Natural killer cell treated with Interleukin-12 subunit alpha and Interleukin-12 subunit beta and Interleukin-15 and Interleukin-18, amount 100 ng/mL, for 72 hours (primary cell): ENCODE data around the gene KCTD13. TPM values are rescaled to one million over a fixed set of nuclear protein-coding genes. Genes with fewer than 3 reads are reported as not detected.
"Not testable (repeated sequence)": the region's sequence is repeated elsewhere in the genome, so short reads cannot be mapped to it uniquely, and the experiment has no call there.

Experiments
- ATAC-seq, 2 donors: fragments of 150-1000 bp; cut with Tn5 transposase in 1 of 2; sonication (Bioruptor Pico), chemical (Tn5 transposase) in 1 of 2; 2 replicates each; pipeline ENCODE4 v1.10.0; 2021
- DNase-seq: peaks from one replicate; pipeline ENCODE4 v3.0.0; 2022; ENCODE audit warnings: low spot score
- H3K27ac Mint-ChIP-seq, 2 donors: 1 replicate in 1 of 2; 2 replicates in 1 of 2; pipeline ENCODE4 v1.8.0; 2022; ENCODE audit warnings: mixed read lengths in 2 of 2, mild to moderate bottlenecking in 1 of 2, moderate library complexity in 1 of 2
- H3K27me3 Mint-ChIP-seq, 2 donors: 1 replicate in 1 of 2; 2 replicates in 1 of 2; pipeline ENCODE4 v1.8.0; 2022; ENCODE audit warnings: mixed read lengths in 2 of 2
- H3K36me3 Mint-ChIP-seq: one replicate; pipeline ENCODE4 v1.8.0; 2022; ENCODE audit warnings: mixed read lengths
- H3K4me1 Mint-ChIP-seq, 2 donors: 1 replicate in 1 of 2; 2 replicates in 1 of 2; pipeline ENCODE4 v1.8.0; 2022; ENCODE audit warnings: low read depth in 2 of 2, mixed read lengths in 2 of 2, mild to moderate bottlenecking in 1 of 2
- H3K4me3 Mint-ChIP-seq: one replicate; pipeline ENCODE4 v1.8.0; 2022; ENCODE audit warnings: mixed read lengths
- H3K9me3 Mint-ChIP-seq: 2 replicates; pipeline ENCODE4 v1.8.0; 2022; ENCODE audit warnings: mixed read lengths
- total RNA-seq, 2 donors: library from RNA; stranded (reverse); gene quantifications; one replicate each; pipeline ENCODE4 v1.2.3, GENCODE V29; 2022

Gene KCTD13
- total RNA-seq, 2 donors from 2014 or later = 53.6 to 92.7 TPM

DNA sequence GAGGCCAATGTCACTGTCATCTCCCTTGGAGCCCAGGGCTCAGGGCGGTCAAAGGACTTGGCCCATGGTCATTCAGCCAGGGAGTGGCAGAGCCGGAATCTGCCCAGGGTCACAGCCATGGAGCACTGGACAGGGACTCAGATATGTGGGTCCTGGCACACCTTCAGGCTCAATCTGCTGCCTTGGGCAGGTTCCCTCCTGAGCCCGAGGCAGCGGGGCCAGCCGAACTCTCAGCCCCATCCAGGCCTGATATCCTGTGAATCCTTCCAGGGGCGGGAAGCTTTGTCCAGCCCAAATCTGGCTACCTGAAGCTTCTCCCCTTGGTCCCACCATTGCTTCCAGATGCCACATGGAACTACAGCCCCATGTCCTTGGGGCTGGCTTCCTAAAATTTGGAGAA is 50.8 kb downstream of the KCTD13 start:
- Mint-ChIP-seq H3K9me3 (no peaks in the 10 kb centered on the region), H3K4me3 (no peak overlapping the region), H3K27me3 (peaks cover 19 to 24% of the 10 kb centered on the region in 2 donors), H3K36me3 (no peaks in the 10 kb centered on the region), H3K4me1 (peaks cover 12 to 15% of the 10 kb centered on the region in 2 donors), H3K27ac (no peak overlapping the region)
- DNase-seq (no peak), ATAC-seq (no peak)

GRCh38 chr16:29873319-29873718 is 52.7 kb downstream of the KCTD13 start:
- peaks cover 16 to 17% of the 10 kb centered on the region in 2 donors for H3K27me3 Mint-ChIP-seq
- peaks cover 12 to 15% of the 10 kb centered on the region in 2 donors for H3K4me1 Mint-ChIP-seq
- DNase-seq (no peak), ATAC-seq (peak in 1 of 2 donors; percentile 16)
- H3K4me3 Mint-ChIP-seq = no peak overlapping the region
- H3K9me3 Mint-ChIP-seq = no peaks in the 10 kb centered on the region
- no peaks in the 10 kb centered on the region for H3K36me3 Mint-ChIP-seq
- H3K27ac Mint-ChIP-seq = no peak overlapping the region

- ATAC-seq (no peak), DNase-seq (no peak)
- Mint-ChIP-seq H3K4me1 (peaks cover 8 to 10% of the 10 kb centered on the region in 2 donors), H3K36me3 (no peaks in the 10 kb centered on the region), H3K9me3 (no peaks in the 10 kb centered on the region), H3K4me3 (no peak overlapping the region), H3K27me3 (peaks cover 8 to 11% of the 10 kb centered on the region in 2 donors), H3K27ac (no peak overlapping the region)
Measured at GRCh38 chr16:29871822-29872546, 54.0 kb downstream of the KCTD13 start.

DNA sequence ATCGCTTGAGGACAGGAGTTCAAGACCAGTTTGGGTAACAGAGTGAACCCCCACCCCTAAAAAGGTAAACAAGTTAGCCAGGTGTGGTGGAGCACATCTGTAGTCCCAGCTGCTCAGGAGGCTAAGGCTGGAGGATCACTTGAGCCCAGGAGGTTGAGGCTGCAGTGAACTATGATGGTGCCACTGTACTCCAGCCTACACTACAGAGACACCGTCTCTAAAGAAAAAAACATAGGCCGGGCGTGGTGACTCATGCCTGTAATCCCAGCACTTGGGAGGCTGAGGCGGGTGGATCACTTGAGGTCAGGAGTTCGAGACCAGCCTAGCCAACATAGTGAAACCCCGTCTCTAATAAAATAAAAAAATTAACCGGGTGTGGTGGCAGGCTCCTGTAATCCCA is 57.0 kb downstream of the KCTD13 start:
- not testable (repeated sequence) for H3K36me3 Mint-ChIP-seq, H3K4me3 Mint-ChIP-seq, H3K27me3 Mint-ChIP-seq, H3K9me3 Mint-ChIP-seq, ATAC-seq, H3K4me1 Mint-ChIP-seq, DNase-seq, H3K27ac Mint-ChIP-seq

GRCh38 chr16:29868396-29869009 is 57.5 kb downstream of the KCTD13 start:
- ATAC-seq = no peak
- Mint-ChIP-seq H3K4me1 (peaks cover 3 to 6% of the 10 kb centered on the region in 2 donors), H3K9me3 (no peaks in the 10 kb centered on the region), H3K27ac (no peak overlapping the region), H3K36me3 (no peaks in the 10 kb centered on the region), H3K4me3 (no peak overlapping the region), H3K27me3 (peaks cover 0 to 3% of the 10 kb centered on the region in 2 donors)
- DNase-seq = no peak

GRCh38 chr16:29864205-29864604 is 61.8 kb downstream of the KCTD13 start:
- H3K4me1 Mint-ChIP-seq = peaks cover 19 to 23% of the 10 kb centered on the region in 2 donors
- no peaks in the 10 kb centered on the region for H3K9me3 Mint-ChIP-seq
- no peak overlapping the region for H3K27ac Mint-ChIP-seq
- DNase-seq (no peak), ATAC-seq (no peak)
- no peaks in the 10 kb centered on the region for H3K36me3 Mint-ChIP-seq
- no peak overlapping the region for H3K4me3 Mint-ChIP-seq
- peaks cover 0 to 3% of the 10 kb centered on the region in 2 donors for H3K27me3 Mint-ChIP-seq

DNA sequence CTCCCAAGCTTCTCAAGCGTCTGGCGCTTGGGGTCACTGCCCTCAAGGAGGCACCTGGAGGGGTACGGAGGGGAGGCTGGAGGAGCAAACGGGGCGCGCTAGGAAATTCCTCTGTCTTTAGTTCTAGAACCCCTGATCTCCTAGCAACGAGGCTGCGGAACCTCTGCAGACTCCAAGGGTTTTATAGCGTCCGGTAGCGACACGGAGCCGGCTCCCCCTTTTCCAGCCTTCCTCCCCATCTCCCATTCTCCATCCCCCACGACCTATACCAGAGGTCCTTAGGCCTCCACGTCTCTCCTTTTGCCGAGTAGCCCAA is 62.4 kb downstream of the KCTD13 start:
- peaks cover 19 to 23% of the 10 kb centered on the region in 2 donors for H3K4me1 Mint-ChIP-seq
- H3K36me3 Mint-ChIP-seq = no peaks in the 10 kb centered on the region
- no peak for ATAC-seq
- no peaks in the 10 kb centered on the region for H3K9me3 Mint-ChIP-seq
- H3K27ac Mint-ChIP-seq = peak overlapping the region; percentile 98 to 100
- peaks cover 0 to 3% of the 10 kb centered on the region in 2 donors for H3K27me3 Mint-ChIP-seq
- no peak for DNase-seq
- peak overlapping the region; percentile 99 for H3K4me3 Mint-ChIP-seq

DNA sequence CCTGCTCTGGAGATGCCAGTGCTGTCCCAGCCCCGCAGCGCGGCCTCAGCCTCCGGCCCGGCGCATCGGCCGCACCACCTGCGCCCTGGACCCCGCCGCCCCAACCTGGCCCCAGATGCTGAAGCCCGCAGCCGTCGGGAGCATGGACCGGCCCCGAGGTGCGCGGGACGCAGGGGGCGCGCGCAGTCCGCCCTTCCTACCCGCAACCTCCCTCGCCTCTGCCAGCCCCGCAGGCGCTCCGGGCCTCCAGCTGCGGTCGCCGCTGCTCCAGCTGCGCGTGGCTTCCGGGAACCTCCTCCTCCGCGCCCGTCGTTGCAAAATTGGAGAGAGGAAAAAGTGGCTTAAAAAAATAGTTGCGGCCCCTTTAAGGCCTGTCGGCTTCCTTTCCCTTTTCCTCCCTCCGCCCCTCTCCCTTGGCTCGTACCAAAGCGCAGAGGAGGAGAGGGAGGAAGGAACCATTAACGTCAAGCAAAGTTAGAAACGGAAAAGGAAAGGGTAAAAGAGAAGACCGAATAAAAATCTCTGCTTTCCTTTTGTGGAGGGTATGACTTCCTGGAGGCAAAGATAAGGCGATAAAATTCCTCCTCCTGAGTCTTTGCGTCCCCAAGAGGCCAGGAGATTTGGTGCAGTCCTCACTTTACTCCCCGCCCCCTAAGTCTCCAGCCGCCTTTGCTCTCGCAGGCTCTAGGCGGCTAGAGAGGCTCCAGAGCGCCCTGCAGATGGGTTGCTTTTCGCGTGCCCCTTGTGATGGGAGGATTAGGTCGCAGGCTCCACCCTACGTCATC is 63.0 kb downstream of the KCTD13 start, which contains the start of gene CDIPT:
Gene CDIPT, minus strand, starts transcription at position 343 of the 785 bp plus-strand sequence. CDS start 369 bp downstream, outside the sequence.
- peak within 1 kb of the TSS; percentile 98 to 100 for H3K27ac Mint-ChIP-seq
- ATAC-seq (peak; percentile 99), DNase-seq (peak; percentile 94)
- peaks cover 0 to 3% of the 10 kb centered on the region in 2 donors for H3K27me3 Mint-ChIP-seq
- H3K9me3 Mint-ChIP-seq = no peaks in the 10 kb centered on the region
- peak within 1 kb of the TSS; percentile 99 for H3K4me3 Mint-ChIP-seq
- peaks cover 4% of the 10 kb centered on the region for H3K36me3 Mint-ChIP-seq
- H3K4me1 Mint-ChIP-seq = peaks cover 21 to 23% of the 10 kb centered on the region in 2 donors

GRCh38 chr16:29862383-29862883 is 63.6 kb downstream of the KCTD13 start:
- DNase-seq (no peak), ATAC-seq (no peak)
- peaks cover 19% of the 10 kb centered on the region in 2 donors for H3K4me1 Mint-ChIP-seq
- H3K36me3 Mint-ChIP-seq = peaks cover 5% of the 10 kb centered on the region
- H3K27me3 Mint-ChIP-seq = no peaks in the 10 kb centered on the region
- H3K27ac Mint-ChIP-seq = peak overlapping the region; percentile 98 to 100
- H3K4me3 Mint-ChIP-seq = peak overlapping the region; percentile 99
- H3K9me3 Mint-ChIP-seq = no peaks in the 10 kb centered on the region

- DNase-seq (no peak), ATAC-seq (no peak)
- no peaks in the 10 kb centered on the region for H3K9me3 Mint-ChIP-seq
- no peaks in the 10 kb centered on the region for H3K27me3 Mint-ChIP-seq
- peaks cover 19% of the 10 kb centered on the region in 2 donors for H3K4me1 Mint-ChIP-seq
- H3K27ac Mint-ChIP-seq = peak overlapping the region in 1 of 2 donors; percentile 26
- H3K4me3 Mint-ChIP-seq = no peak overlapping the region
- H3K36me3 Mint-ChIP-seq = peaks cover 5% of the 10 kb centered on the region
Measured at GRCh38 chr16:29860218-29860617, 65.8 kb downstream of the KCTD13 start.

GRCh38 chr16:29858974-29859373 is 67.1 kb downstream of the KCTD13 start:
- Mint-ChIP-seq H3K27ac (no peak overlapping the region), H3K4me1 (peaks cover 19% of the 10 kb centered on the region in 2 donors)
- no peak for ATAC-seq

DNA sequence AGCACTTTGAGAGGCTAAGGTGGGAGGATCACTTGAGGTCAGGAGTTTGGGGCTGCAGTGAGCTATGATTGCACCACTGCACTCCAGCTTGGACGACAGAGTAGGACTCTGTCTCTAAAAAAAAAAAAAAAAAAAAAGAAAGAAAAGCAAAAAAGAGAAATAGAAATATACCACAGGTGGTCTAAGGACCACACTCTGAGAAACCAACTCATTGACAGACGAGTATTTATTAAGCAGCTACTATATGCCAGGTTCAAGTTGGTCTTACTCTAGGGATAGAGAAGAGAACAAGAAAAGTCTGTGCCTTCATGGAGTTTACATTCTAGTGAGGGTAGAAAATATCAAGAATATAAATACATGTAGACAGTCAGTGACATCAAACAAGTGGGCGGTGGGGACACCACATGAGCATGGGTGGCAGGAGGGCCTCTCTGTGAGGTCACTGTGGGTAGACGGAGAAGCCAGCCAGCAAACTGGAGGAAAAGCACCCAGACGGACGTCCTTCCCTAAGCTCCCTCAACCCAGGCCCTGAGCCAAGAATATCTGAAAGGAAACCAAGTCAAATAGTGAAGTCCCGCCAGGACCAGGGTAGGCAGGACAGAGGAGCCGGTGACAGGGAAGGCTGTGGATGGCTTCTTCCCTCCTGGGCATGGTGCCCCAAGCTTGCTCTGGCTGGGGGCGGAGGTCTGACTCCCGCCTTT is 67.7 kb downstream of the KCTD13 start:
- no peak overlapping the region for H3K27ac Mint-ChIP-seq
- H3K27me3 Mint-ChIP-seq = no peaks in the 10 kb centered on the region
- H3K4me1 Mint-ChIP-seq = peaks cover 15 to 16% of the 10 kb centered on the region in 2 donors
- H3K4me3 Mint-ChIP-seq = no peak overlapping the region
- DNase-seq (no peak), ATAC-seq (no peak)
- no peaks in the 10 kb centered on the region for H3K9me3 Mint-ChIP-seq
- peaks cover 5% of the 10 kb centered on the region for H3K36me3 Mint-ChIP-seq

More at GRCh38 chr16:29858974-29859373, 67.1 kb downstream of the KCTD13 start:
- no peak overlapping the region for H3K4me3 Mint-ChIP-seq
- no peaks in the 10 kb centered on the region for H3K9me3 Mint-ChIP-seq
- peaks cover 5% of the 10 kb centered on the region for H3K36me3 Mint-ChIP-seq
- H3K27me3 Mint-ChIP-seq = no peaks in the 10 kb centered on the region
- DNase-seq = no peak

DNA sequence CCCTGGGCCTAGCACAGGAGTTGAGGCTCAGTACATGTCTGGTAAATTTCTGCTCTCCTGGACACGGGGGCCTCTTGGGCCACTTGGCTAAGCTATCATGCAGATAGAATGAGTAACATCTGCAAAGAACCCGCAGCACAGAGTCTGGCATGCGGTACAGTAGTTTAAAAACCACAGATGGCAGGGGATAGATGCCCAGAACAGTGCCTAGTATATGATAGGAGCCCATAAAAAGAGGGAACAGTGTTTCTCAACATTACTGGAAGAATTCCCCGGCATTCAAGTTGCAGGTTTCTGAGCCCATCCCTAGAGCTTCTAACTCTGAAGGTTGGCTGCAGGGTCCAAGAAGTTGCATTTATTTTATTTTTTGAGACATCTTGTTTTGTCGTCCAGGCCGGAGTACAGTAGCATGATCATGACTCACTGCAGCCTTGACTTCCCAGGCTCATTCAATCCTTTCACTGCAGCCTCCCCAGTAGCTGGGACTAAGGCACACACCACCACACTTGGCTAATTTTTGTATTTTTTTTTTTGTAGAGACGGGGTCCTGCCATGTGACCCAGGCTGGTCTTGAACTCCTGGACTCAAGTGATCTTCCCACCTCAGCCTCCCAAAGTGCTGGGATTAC is 68.8 kb downstream of the KCTD13 start:
- H3K27ac Mint-ChIP-seq = no peak overlapping the region
- ATAC-seq = no peak

More for the DNA sequence above, 68.8 kb downstream of the KCTD13 start:
- H3K9me3 Mint-ChIP-seq = no peaks in the 10 kb centered on the region
- peaks cover 6 to 10% of the 10 kb centered on the region in 2 donors for H3K4me1 Mint-ChIP-seq
- H3K27me3 Mint-ChIP-seq = no peaks in the 10 kb centered on the region
- H3K36me3 Mint-ChIP-seq = peaks cover 5% of the 10 kb centered on the region
- no peak overlapping the region for H3K4me3 Mint-ChIP-seq
- DNase-seq = no peak
